Esophagus muscularis mucosa (tissue), 3 donors: ENCODE data around the gene MRPL11.

Experiments used
- POLR2A ChIP-seq: fragments of 450-650 bp; IDR thresholded peaks from one replicate; pipeline ENCODE4 v1.6.1; 2017; ENCODE audit warnings: antibody characterized with exemption, moderate library complexity, mild to moderate bottlenecking, low read depth
- POLR2AphosphoS5 ChIP-seq, 2 donors: sonication (generic); formaldehyde crosslinking; IDR thresholded peaks; one replicate each; pipeline ENCODE4 v1.6.1; 2017; ENCODE audit warnings: antibody characterized with exemption in 2 of 2
- TF ChIP-seq, protein P1 (sequence below), 3 experiments: fragments of 200-600 bp in 2 of 3; fragments of 450-650 bp in 1 of 3; sonication (generic) in 2 of 3; IDR thresholded peaks; one replicate each; pipeline ENCODE4 v1.5.1; 2017 to 2019; ENCODE audit warnings: antibody characterized with exemption in 3 of 3, mild to moderate bottlenecking in 2 of 3, moderate library complexity in 1 of 3

GRCh38 chr11:66393954-66394353, 44.7 kb downstream of the MRPL11 start:
- TF ChIP-seq POLR2A = no peak
- TF ChIP-seq POLR2AphosphoS5 (IDR thresholded peaks at IDR 0.05) = no peak
- TF ChIP-seq, protein P1, sequence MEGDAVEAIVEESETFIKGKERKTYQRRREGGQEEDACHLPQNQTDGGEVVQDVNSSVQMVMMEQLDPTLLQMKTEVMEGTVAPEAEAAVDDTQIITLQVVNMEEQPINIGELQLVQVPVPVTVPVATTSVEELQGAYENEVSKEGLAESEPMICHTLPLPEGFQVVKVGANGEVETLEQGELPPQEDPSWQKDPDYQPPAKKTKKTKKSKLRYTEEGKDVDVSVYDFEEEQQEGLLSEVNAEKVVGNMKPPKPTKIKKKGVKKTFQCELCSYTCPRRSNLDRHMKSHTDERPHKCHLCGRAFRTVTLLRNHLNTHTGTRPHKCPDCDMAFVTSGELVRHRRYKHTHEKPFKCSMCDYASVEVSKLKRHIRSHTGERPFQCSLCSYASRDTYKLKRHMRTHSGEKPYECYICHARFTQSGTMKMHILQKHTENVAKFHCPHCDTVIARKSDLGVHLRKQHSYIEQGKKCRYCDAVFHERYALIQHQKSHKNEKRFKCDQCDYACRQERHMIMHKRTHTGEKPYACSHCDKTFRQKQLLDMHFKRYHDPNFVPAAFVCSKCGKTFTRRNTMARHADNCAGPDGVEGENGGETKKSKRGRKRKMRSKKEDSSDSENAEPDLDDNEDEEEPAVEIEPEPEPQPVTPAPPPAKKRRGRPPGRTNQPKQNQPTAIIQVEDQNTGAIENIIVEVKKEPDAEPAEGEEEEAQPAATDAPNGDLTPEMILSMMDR (IDR thresholded peaks at IDR 0.05) = no peak
